Breast epithelium (tissue), 4 donors: ENCODE measurements around the gene BTN1A1. TPM values are rescaled to one million over a fixed set of nuclear protein-coding genes. Genes with fewer than 3 reads are reported as not detected.

ENCODE experiments used
- DNase-seq, 2 donors: peaks; one replicate each; pipeline ENCODE4 v3.0.0-alpha.2; 2019; ENCODE audit warnings: low spot score in 2 of 2
- H3K27ac ChIP-seq, 2 donors: fragments of 200-600 bp; sonication (generic) in 1 of 2; one replicate each; pipeline ENCODE4 v1.5.1; 2016 to 2019; ENCODE audit warnings: mild to moderate bottlenecking in 1 of 2
- H3K27me3 ChIP-seq, 2 donors: fragments of 200-600 bp; sonication (generic) in 1 of 2; one replicate each; pipeline versions ENCODE4 v1.5.1 to v1.6.0; 2017 to 2019; ENCODE audit warnings: control low read depth in 1 of 2, mild to moderate bottlenecking in 1 of 2
- H3K36me3 ChIP-seq: fragments of 200-600 bp; one replicate; pipeline ENCODE4 v1.5.1; 2019
- H3K4me1 ChIP-seq, 2 donors: fragments of 200-600 bp; sonication (generic); one replicate each; pipeline ENCODE4 v1.5.1; 2016 to 2019; ENCODE audit warnings: control low read depth in 1 of 2
- H3K4me3 ChIP-seq, 3 donors: fragments of 200-600 bp; sonication (generic); 1 replicate in 2 of 3; 2 replicates in 1 of 3; pipeline ENCODE4 v1.5.1; 2016 to 2019; ENCODE audit warnings: mild to moderate bottlenecking in 3 of 3, moderate library complexity in 2 of 3
- H3K9me3 ChIP-seq, 2 donors: fragments of 200-600 bp; sonication (generic) in 1 of 2; one replicate each; pipeline ENCODE4 v1.5.1; 2016 to 2019; ENCODE audit warnings: control low read depth in 1 of 2
- CTCF ChIP-seq, 3 donors: fragments of 450-650 bp; IDR thresholded peaks; one replicate each; pipeline ENCODE4 v1.5.1; 2016 to 2017; ENCODE audit warnings: antibody characterized with exemption in 3 of 3, mild to moderate bottlenecking in 3 of 3, moderate library complexity in 3 of 3
- POLR2A ChIP-seq: fragments of 450-650 bp; IDR thresholded peaks from one replicate; pipeline ENCODE4 v1.6.1; 2016; ENCODE audit warnings: antibody characterized with exemption, mild to moderate bottlenecking, moderate library complexity
- POLR2AphosphoS5 ChIP-seq, 3 donors: sonication (generic); formaldehyde crosslinking; IDR thresholded peaks; one replicate each; pipeline ENCODE4 v1.6.1; 2017; ENCODE audit warnings: antibody characterized with exemption in 3 of 3
- intact Hi-C: fragments of 100-400 bp; cut with DNase I; formaldehyde crosslinking; loops from one replicate; pipeline ENCODE4 v1.15.1; 2023; ENCODE audit warnings: low total_unique reads
- total RNA-seq, 3 donors: library from RNA; depleted of rRNA; stranded (reverse); fragments of >200 nt; gene quantifications; one replicate each; pipeline ENCODE4 v1.1.0, GENCODE V29; 2016

Gene BTN1A1
- total RNA-seq, 3 donors from 2014 or later, result not detected

- Histone ChIP-seq H3K36me3 (no peaks in the 10 kb centered on the region), H3K9me3 (peaks cover 0 to 5% of the 10 kb centered on the region in 2 donors), H3K27ac (no peak overlapping the region), H3K4me1 (no peaks in the 10 kb centered on the region), H3K4me3 (no peak overlapping the region), H3K27me3 (no peaks in the 10 kb centered on the region)
- TF ChIP-seq POLR2A, result no peak
- no peak for TF ChIP-seq CTCF (IDR thresholded peaks at IDR 0.05)
- TF ChIP-seq POLR2AphosphoS5 (IDR thresholded peaks at IDR 0.05), result no peak
- no peak for DNase-seq
- intact Hi-C loops, result no loop called here
Observed at GRCh38 chr6:26491604-26492003, 8.5 kb upstream of the BTN1A1 start.

DNA sequence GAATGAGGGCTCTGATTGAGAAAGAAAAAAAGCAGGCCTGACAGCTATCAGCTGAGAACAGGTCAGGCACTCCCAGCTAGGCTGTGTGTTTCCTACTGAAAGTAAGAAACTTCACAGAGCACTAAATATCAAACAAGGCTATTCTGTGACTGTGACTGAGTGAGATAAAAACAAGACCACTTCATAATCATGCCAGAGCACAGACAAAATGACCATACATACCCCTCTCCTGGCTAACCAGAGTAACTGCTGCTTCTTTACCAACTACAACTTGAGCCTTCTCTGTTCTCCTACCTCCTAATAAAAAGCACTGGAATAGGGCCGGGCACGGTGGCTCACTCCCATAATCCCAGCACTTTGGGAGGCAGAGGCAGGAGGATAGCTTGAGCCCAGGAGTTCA, 6.8 kb upstream of the BTN1A1 start:
- TF ChIP-seq CTCF (IDR thresholded peaks at IDR 0.05), result no peak
- no peak for TF ChIP-seq POLR2A
- no peak for TF ChIP-seq POLR2AphosphoS5 (IDR thresholded peaks at IDR 0.05)
- no peak for DNase-seq

DNA sequence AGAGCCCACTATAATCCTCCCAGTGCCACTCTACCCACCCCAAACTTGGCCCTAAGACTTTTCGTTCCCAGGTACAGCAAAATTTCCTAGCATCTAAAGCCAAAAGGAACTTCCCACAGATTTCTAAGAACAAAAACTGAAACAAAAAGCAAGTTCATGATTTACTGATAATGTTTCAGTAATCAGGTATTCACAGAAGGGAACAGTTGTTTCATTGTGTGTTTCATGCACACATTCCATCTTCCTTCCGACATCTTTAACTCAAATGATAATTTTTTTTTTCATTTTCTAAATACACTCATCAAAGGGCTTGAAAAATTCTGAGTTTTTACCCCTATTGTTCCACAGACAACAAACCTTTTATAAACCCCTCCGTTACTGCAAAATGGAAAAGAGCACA, 6.0 kb upstream of the BTN1A1 start:
- no peaks in the 10 kb centered on the region for H3K4me1 ChIP-seq
- no peak overlapping the region for H3K4me3 ChIP-seq
- TF ChIP-seq POLR2A (no peak), POLR2AphosphoS5 (IDR thresholded peaks at IDR 0.05) (no peak), CTCF (IDR thresholded peaks at IDR 0.05) (no peak)
- no peaks in the 10 kb centered on the region for H3K27me3 ChIP-seq
- DNase-seq, result no peak
- H3K36me3 ChIP-seq, result no peaks in the 10 kb centered on the region
- no peak overlapping the region for H3K27ac ChIP-seq
- no peaks in the 10 kb centered on the region for H3K9me3 ChIP-seq
- intact Hi-C loops, result no loop called here

More for the DNA sequence above, 6.8 kb upstream of the BTN1A1 start:
- Histone ChIP-seq H3K4me3 (no peak overlapping the region), H3K27me3 (no peaks in the 10 kb centered on the region), H3K36me3 (no peaks in the 10 kb centered on the region), H3K4me1 (no peaks in the 10 kb centered on the region), H3K27ac (no peak overlapping the region), H3K9me3 (no peaks in the 10 kb centered on the region)
- intact Hi-C loops, result no loop called here

DNA sequence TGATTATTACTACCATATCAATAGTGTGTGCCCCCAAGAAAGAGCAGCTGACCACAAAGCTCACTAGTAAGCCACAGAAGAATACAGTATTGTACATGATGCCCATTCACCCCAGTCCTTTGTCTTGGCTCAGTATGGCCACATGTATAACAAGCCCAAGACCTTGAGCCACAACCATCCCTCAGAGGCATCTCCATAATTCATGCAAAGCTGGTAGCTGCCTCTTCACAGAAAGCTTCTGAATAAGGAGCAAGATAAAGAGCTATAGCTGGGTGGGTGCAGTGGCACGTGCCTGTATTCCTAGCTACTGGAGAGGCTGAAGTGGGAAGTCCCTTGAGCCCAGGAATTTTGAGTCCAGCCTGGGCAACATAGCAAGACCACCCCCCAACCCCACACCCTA, 4.8 kb upstream of the BTN1A1 start:
- H3K4me1 ChIP-seq, result no peaks in the 10 kb centered on the region
- no peaks in the 10 kb centered on the region for H3K36me3 ChIP-seq
- no peak overlapping the region for H3K4me3 ChIP-seq
- no peaks in the 10 kb centered on the region for H3K9me3 ChIP-seq
- no peak overlapping the region for H3K27ac ChIP-seq
- TF ChIP-seq POLR2A, result no peak
- H3K27me3 ChIP-seq, result no peaks in the 10 kb centered on the region
- no peak for DNase-seq
- intact Hi-C loops, result no loop called here

GRCh38 chr6:26497610-26498009, 2.5 kb upstream of the BTN1A1 start:
- intact Hi-C loops, result no loop called here
- TF ChIP-seq POLR2A, result no peak
- TF ChIP-seq CTCF (IDR thresholded peaks at IDR 0.05), result no peak
- TF ChIP-seq POLR2AphosphoS5 (IDR thresholded peaks at IDR 0.05), result no peak
- H3K36me3 ChIP-seq, result no peaks in the 10 kb centered on the region
- H3K27me3 ChIP-seq, result peaks cover 0 to 10% of the 10 kb centered on the region in 2 donors
- H3K27ac ChIP-seq, result no peak overlapping the region
- no peak for DNase-seq
- H3K4me3 ChIP-seq, result no peak overlapping the region
- H3K9me3 ChIP-seq, result no peaks in the 10 kb centered on the region
- H3K4me1 ChIP-seq, result no peaks in the 10 kb centered on the region

DNA sequence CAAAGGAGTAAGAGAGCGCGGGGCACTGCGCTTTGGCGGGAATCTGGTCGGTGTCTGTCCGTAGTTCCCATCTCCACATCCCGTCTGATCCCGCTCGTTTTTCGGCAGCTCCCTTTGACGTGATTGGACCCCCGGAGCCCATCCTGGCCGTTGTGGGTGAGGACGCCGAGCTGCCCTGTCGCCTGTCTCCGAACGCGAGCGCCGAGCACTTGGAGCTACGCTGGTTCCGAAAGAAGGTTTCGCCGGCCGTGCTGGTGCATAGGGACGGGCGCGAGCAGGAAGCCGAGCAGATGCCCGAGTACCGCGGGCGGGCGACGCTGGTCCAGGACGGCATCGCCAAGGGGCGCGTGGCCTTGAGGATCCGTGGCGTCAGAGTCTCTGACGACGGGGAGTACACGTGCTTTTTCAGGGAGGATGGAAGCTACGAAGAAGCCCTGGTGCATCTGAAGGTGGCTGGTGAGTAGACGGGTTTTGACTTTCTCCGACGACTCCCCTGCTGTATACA, 1.4 kb downstream of the BTN1A1 start:
- Histone ChIP-seq H3K4me3 (peak overlapping the region; percentile 24 to 61 (median 32)), H3K27me3 (peaks cover 0 to 10% of the 10 kb centered on the region in 2 donors), H3K27ac (no peak overlapping the region), H3K4me1 (no peaks in the 10 kb centered on the region), H3K36me3 (no peaks in the 10 kb centered on the region), H3K9me3 (no peaks in the 10 kb centered on the region)
- TF ChIP-seq CTCF (IDR thresholded peaks at IDR 0.05) (no peak), POLR2A (no peak), POLR2AphosphoS5 (IDR thresholded peaks at IDR 0.05) (no peak)
- peak in 1 of 2 donors; percentile 52 for DNase-seq
- intact Hi-C loops, result loop anchor here (1.0 kb wide), 1 partner anchor 13 kb away; no protein-coding TSS in a partner anchor
